Inflammatory macrophage (primary cell): Measurements from ENCODE around the gene CIB4.
"Not testable (repeated sequence)": the region's sequence is repeated elsewhere in the genome, so short reads cannot be mapped to it uniquely, and the experiment has no call there.

Experiments used
- DNase-seq, 2 donors: peaks; one replicate each; pipeline ENCODE4 v3.0.0-alpha.2; 2020 to 2022

The CIB4 gene

DNA sequence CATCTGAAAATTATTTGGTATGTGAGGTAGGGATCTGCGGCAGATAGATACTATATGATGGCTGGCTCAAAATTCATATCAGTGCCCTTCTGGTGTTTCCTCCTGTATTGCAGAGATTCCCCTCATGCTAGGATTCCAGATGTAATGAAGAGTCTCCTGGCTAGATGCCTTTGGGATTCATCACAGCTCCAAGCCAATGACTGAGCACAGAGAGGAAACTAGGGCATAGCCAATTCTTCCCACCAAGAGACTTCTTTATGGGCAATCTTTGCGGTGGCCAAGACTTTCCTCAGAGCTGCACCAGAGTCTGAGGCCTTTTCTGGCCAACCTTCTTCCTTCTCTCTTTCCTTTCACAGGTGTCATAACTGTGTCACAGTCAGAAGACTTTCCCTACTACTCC, 25.5 kb upstream of the CIB4 start:
- DNase-seq, result no peak

GRCh38 chr2:26665296-26665695, 24.1 kb upstream of the CIB4 start:
- not testable (repeated sequence) for DNase-seq

DNA sequence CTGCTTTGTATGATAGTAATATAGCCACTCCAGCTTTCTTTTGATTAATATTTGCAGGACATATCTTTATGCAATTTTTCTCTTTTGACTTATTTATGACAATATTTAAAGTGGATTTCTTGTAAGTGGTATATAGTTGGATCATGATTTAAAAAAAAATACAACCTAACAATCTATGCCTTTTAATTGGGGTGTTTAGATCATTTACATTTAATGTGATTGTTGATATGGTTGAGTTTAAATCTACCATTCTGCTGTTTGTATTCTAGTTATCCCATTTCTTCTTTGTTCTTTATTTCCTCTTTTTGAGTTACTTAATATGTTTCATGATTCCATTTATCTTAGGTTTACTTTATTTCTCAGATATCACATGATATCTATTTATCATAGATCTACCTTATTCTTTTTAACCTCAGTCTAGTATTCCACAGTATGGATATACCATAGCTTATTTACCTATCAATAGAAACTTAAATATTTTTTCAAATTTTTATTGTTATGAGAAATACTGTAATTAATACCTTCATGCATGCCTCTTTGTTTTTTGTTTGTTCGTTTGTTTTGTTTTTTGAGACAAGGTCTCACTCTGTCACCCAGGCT, 19.3 kb upstream of the CIB4 start:
- no peak for DNase-seq

GRCh38 chr2:26658691-26659346, 17.7 kb upstream of the CIB4 start:
- no peak for DNase-seq

DNA sequence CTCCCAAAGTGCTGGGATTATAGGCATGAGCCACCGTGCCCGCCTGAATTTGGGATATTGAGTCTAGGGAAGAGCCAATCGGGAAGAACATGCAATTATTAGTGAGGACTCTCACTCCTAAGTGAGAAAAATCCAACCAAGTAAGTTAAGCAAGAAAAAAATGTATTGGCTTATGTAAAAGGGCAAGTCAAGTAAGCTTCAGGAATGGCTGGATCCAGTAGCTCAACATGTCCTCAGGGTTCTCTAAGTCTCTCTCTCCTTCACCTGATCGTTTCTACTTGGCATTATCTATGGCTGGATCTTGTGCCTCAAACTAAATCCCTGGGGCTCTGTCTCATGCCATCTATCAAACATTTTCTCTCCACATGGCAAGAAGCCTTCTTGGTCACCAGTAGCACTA, 16.1 kb upstream of the CIB4 start:
- DNase-seq, result no peak

GRCh38 chr2:26655611-26656195, 14.5 kb upstream of the CIB4 start:
- no peak for DNase-seq

DNA sequence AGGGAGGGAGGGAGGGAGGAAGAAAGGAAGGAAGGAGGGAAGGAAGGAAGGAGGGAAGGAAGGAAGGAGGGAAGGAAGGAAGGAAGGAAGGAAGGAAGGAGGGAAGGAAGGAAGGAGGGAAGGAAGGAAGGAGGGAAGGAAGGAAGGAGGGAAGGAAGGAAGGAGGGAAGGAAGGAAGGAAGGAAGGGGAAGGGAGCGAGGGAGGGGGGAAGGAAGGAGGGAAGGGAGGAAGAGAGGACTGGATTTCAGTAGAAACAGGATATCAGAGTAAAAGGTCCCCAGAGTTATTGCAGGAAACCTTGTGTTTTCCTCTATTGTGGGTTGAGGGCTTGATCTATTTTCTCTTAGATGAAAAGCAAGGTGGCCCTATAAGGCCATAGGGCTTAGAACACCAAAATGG, 14.0 kb upstream of the CIB4 start:
- DNase-seq, result not testable (repeated sequence)

GRCh38 chr2:26654061-26654340, 12.8 kb upstream of the CIB4 start:
- no peak for DNase-seq

DNA sequence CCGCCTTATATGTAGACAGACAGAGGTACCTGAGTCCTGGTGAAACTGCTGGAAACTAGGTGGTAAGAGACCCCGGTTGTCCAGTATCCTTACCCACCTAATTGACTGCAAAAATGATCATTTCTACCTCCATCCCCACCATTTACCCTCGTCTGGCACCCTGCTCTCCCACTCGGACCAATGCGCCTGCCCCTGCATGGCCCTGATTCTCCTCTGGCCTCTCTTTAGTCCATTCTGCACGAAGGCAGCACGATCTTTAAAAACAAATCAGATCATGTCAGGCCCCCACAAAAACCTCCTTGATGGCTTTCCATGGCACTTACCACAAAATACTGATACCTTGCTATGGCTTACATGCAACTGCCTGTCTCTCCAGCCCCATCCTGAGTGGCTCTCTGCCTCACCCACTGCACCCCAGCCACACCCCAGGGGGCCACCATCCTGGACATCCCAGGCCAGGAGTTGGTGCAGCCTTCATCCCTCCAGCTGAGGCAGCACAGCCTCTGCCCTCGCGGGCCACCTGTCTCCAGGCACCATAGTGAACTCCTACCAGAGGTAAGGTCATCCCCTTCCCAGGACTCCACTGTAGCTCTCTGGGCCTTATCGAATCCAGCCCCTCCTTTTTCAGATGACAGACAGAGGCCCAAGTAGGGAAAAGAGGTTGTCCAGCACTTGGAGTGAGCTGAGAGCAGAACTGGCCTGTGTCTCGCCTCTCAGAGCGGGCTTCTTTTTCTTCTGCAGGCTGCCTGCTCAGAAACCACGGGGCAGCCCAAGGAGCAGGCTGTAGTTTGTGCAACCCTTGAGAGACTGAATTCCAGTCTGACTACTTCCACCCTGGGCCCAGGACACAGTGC, 12.3 kb upstream of the CIB4 start:
- no peak for DNase-seq

GRCh38 chr2:26652361-26653041, 11.3 kb upstream of the CIB4 start:
- peak in 1 of 2 donors; percentile 4 for DNase-seq

DNA sequence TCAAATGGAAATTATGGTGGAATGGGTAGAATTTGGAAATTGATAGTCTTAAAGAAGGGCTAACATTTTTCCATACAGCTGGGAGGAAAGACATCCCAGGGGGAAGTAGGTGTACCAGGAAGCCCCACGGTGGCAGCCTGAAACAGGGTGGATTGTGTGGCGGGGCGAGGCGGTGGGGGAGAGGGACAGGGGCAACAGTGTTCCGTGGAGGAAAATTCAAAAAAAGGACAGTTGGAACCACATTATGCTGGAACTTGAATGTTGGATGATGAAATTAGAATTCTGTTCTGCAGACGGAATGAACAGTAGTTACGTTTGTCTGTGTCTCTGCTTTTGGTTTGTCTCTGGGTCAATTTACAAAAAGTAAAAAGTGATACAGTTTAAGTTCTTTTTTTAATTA, 10.6 kb upstream of the CIB4 start:
- DNase-seq, result no peak

- no peak for DNase-seq
Observed at GRCh38 chr2:26651470-26651771, 10.3 kb upstream of the CIB4 start.

GRCh38 chr2:26650713-26651469, 9.7 kb upstream of the CIB4 start:
- no peak for DNase-seq

- DNase-seq, result no peak
Observed at GRCh38 chr2:26649992-26650712, 9.0 kb upstream of the CIB4 start.

DNA sequence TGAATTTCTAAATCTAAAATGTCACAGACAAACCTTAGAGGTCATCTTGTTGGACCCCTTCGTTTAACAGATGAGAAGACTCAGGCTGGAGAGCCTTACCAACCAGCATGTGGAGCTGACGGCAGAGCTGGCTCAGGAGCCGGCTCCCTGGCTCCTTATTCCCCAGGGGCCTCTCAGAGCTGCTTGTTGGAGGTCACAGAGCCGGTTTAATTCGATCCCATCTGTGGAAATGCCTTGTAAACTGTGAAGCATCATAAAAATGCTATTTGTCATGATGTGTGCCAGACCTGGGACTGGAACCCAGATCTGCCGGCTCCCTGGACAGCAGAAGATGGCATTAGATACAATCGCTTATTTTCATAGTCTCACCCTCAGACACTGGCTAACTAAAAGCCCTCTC, 8.2 kb upstream of the CIB4 start:
- DNase-seq, result no peak

- no peak for DNase-seq
Observed at GRCh38 chr2:26648516-26648915, 7.3 kb upstream of the CIB4 start.

- DNase-seq, result no peak
Observed at GRCh38 chr2:26647981-26648380, 6.8 kb upstream of the CIB4 start.

DNA sequence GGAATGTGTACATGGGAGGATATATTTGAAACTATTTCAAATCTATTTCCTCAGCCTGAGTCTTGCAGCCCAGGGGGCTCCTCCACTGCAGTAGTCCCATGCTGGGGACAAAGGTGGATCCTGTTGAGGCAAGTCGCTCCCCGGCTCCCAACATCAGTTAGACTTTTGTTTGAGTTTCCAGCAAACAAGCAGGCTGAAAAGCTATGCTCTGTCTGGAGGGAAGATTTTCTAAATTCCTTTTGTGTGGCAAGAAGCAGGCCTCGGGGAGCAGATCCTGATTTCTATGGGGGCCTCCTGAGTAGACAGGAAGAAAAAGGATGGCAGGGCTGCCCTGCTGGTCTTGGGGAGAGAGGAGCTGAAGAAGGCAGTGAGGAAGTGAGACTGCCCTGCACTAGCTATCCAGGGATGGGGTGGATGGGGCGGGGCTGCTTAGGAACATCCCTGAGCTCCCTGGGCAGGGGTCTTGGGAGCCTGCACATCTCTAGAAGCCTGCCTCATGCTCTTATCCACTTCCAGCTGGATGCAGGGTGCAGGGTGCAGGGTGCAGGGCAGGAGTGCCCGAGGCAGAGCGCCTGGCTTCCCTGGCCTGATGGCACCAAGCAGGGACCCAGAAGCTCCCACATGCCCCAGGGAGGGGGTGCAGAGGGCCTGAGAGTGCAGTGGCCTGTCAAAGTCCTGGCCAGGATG, 6.0 kb upstream of the CIB4 start:
- DNase-seq, result no peak

DNA sequence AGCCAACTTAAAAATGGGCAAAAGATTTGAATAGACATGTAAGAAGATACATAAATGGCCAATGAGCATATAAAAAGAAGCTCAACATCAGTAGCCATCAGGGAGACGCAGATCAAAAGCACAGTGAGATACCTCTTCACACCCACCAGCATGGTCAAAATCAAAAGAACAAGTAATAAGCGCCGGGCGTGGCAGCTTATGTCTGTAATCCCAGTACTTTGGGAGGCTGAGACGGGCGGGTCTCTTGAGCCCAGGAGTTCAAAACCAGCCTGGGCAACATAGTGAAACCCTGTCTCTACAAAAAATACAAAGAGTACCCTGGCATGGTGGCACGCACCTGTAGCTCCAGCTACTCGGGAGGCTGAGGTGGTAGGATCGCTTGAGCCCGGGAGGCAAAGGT, 4.6 kb upstream of the CIB4 start:
- no peak for DNase-seq

DNA sequence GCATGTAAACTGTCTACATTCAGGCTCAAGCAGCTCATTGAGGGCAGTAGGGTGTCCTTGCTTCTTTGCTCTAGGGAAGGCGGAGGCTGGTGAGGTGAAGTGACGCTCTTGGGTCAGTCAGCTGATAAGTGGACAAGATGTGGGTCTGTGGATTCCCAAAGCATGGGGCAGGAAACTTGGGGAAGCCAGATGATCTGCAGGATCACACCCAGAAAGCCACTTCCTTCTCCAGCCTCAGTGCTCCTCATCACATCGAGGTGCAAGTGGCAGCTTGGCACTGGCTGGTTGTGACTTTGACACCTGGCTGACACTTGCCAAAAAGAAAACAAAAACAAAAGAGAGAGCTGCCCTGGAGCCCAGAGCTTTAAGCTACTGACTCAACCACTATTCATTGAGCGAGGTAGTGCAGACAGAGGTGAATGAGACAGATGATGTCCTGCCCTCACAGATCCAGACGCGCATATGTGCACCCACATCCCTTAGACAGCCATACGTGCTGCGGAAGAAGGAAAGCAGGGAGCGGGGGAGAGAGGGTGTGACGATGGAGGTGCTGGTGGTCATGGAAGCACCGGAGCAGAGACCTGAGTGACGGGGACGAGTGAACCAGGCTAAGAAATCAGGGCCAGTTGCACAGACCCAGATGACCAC, 3.1 kb upstream of the CIB4 start:
- DNase-seq, result no peak

DNA sequence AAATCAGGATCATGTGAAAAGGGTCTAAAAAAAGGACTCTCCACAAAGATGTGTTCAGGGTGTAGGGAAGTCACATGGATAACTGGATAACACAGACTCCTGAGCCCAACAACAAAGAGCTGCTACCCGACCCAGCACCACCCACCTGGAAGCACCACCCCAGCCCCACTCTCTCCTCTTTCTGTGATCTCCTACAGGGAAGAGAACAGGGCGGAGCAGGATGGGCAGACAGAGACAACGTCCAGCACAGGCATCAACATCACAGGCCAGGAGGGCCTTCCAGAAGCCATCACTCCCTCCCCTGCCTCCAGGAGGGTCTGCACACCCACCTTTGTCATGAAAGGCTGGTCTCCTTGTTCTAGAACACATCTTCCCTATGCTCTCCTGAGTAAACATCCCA, 1.3 kb upstream of the CIB4 start:
- DNase-seq, result no peak
